SU-DHL-6 (cell line): Measurements from ENCODE around the gene MYH15.
A peak's percentile ranks its signal among the peaks of the same experiment; 100 is the strongest.

Experiments used
- H2AFZ ChIP-seq: fragments of 200-600 bp; sonication (generic); 2 replicates; pipeline ENCODE4 v1.6.1; 2014; ENCODE audit warnings: low read depth, mild to moderate bottlenecking, moderate library complexity, mixed read lengths, antibody characterized with exemption, low read length; ENCODE audit not compliant: severe bottlenecking
- H3F3A ChIP-seq: fragments of 200-600 bp; shearing (Covaris generic); 2 replicates; pipeline ENCODE4 v1.6.0; 2016; ENCODE audit warnings: antibody characterized with exemption, mild to moderate bottlenecking; ENCODE audit not compliant: insufficient read depth
- H3K27ac ChIP-seq: fragments of 200-600 bp; sonication (generic); 2 replicates; pipeline ENCODE4 v1.5.1; 2016; ENCODE audit warnings: low read depth, mild to moderate bottlenecking, low read length, moderate library complexity, mixed read lengths
- H3K27me3 ChIP-seq: fragments of 200-600 bp; sonication (generic), shearing (Covaris generic); 2 replicates; pipeline ENCODE4 v1.6.0; 2014; ENCODE audit warnings: mild to moderate bottlenecking, low read length
- H3K36me3 ChIP-seq: fragments of 200-600 bp; sonication (generic); 2 replicates; pipeline ENCODE4 v1.6.1; 2014; ENCODE audit warnings: mild to moderate bottlenecking, low read length, mixed read lengths
- H3K4me2 ChIP-seq: fragments of 300-600, 200-600 bp; shearing (Covaris generic), sonication (generic); 2 replicates; pipeline ENCODE4 v1.6.0; 2014; ENCODE audit warnings: low read length, low read depth, mild to moderate bottlenecking; ENCODE audit not compliant: poor library complexity, severe bottlenecking
- H3K4me3 ChIP-seq: fragments of 200-600 bp; sonication (generic); 2 replicates; pipeline ENCODE4 v1.5.1; 2014; ENCODE audit warnings: antibody characterized with exemption, low read length, mild to moderate bottlenecking, mixed read lengths; ENCODE audit not compliant: insufficient read depth, poor library complexity, severe bottlenecking
- H3K79me2 ChIP-seq: fragments of 200-600 bp; sonication (generic); 2 replicates; pipeline ENCODE4 v1.6.1; 2014; ENCODE audit warnings: mild to moderate bottlenecking, low read length, moderate library complexity; ENCODE audit not compliant: insufficient read depth
- H3K9ac ChIP-seq: fragments of 200-600 bp; sonication (generic); 2 replicates; pipeline ENCODE4 v1.7.0; 2014; ENCODE audit warnings: mild to moderate bottlenecking, low read length
- H3K9me2 ChIP-seq: fragments of 200-600 bp; sonication (generic); replicated peaks from 2 replicates; pipeline ENCODE4 v1.6.1; 2014; ENCODE audit warnings: low read length; ENCODE audit not compliant: insufficient read depth
- H3K9me3 ChIP-seq: fragments of 200-600 bp; sonication (generic); 2 replicates; pipeline ENCODE4 v1.6.1; 2014; ENCODE audit warnings: low read length, mixed read lengths; ENCODE audit not compliant: insufficient read depth
- H4K20me1 ChIP-seq: fragments of 200-600 bp; sonication (generic); 2 replicates; pipeline ENCODE4 v1.6.1; 2014; ENCODE audit warnings: low read depth, mild to moderate bottlenecking, antibody characterized with exemption, low read length, moderate library complexity, mixed read lengths
- CTCF ChIP-seq: fragments of 200-600 bp; sonication (generic); IDR thresholded peaks from one replicate; pipeline ENCODE4 v1.5.1; 2017; ENCODE audit warnings: antibody characterized with exemption, mild to moderate bottlenecking, low read length, moderate library complexity; ENCODE audit not compliant: insufficient read depth, poor library complexity, severe bottlenecking
- EZH2phosphoT487 ChIP-seq: fragments of 200-600 bp; sonication (generic), shearing (Covaris generic); conservative IDR thresholded peaks from 2 replicates; pipeline ENCODE4 v1.6.1; 2018; ENCODE audit warnings: mild to moderate bottlenecking, antibody characterized with exemption, low read length, moderate library complexity, mixed read lengths

The MYH15 gene

GRCh38 chr3:108491456-108491855 is 18.9 kb downstream of the MYH15 start:
- Histone ChIP-seq H3K79me2 (no peaks in the 10 kb centered on the region), H3K27me3 (no peaks in the 10 kb centered on the region)
- no peak for TF ChIP-seq CTCF
- no peak for TF ChIP-seq EZH2phosphoT487

GRCh38 chr3:108489776-108490175 is 20.6 kb downstream of the MYH15 start:
- Histone ChIP-seq H3K27ac (no peak overlapping the region), H3F3A (no peaks in the 10 kb centered on the region), H3K9me3 (no peaks in the 10 kb centered on the region), H3K9ac (no peak overlapping the region), H3K36me3 (no peaks in the 10 kb centered on the region), H3K79me2 (no peaks in the 10 kb centered on the region), H3K4me2 (no peak overlapping the region), H3K9me2 (no peaks in the 10 kb centered on the region), H2AFZ (no peak overlapping the region), H3K27me3 (no peaks in the 10 kb centered on the region), H4K20me1 (no peaks in the 10 kb centered on the region), H3K4me3 (no peak overlapping the region)
- TF ChIP-seq EZH2phosphoT487 = no peak
- TF ChIP-seq CTCF = peak; percentile 60

More at GRCh38 chr3:108491456-108491855, 18.9 kb downstream of the MYH15 start:
- H3K36me3 ChIP-seq = no peaks in the 10 kb centered on the region
- no peak overlapping the region for H2AFZ ChIP-seq
- no peaks in the 10 kb centered on the region for H4K20me1 ChIP-seq
- no peak overlapping the region for H3K4me3 ChIP-seq
- H3F3A ChIP-seq = no peaks in the 10 kb centered on the region
- H3K4me2 ChIP-seq = no peak overlapping the region
- H3K27ac ChIP-seq = no peak overlapping the region
- H3K9me2 ChIP-seq = no peaks in the 10 kb centered on the region
- no peak overlapping the region for H3K9ac ChIP-seq
- H3K9me3 ChIP-seq = no peaks in the 10 kb centered on the region

DNA sequence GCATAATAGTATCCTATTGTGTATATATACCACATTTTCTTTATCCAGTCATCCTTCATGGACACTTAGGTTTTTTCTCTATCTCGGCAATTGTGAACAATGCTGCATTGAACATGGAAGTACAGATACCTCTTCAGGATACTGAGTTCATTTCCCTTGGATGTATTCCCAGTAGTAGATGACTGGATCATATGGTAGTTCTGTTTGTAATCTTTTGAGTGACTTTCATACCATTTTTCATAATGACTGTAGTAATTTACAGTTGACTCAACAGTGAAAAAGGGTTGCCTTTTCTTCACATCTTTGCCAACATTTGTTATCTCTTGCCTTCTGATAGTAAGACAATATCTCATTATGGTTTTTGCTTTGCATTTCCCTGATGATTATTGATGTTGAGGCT is 21.8 kb downstream of the MYH15 start:
- Histone ChIP-seq H3F3A (no peaks in the 10 kb centered on the region), H3K4me2 (no peak overlapping the region), H2AFZ (no peak overlapping the region)

More for the DNA sequence above, 21.8 kb downstream of the MYH15 start:
- H3K27me3 ChIP-seq = no peaks in the 10 kb centered on the region
- H3K36me3 ChIP-seq = no peaks in the 10 kb centered on the region
- H3K27ac ChIP-seq = no peak overlapping the region
- no peaks in the 10 kb centered on the region for H4K20me1 ChIP-seq
- no peak overlapping the region for H3K4me3 ChIP-seq
- H3K9me2 ChIP-seq = no peaks in the 10 kb centered on the region
- TF ChIP-seq EZH2phosphoT487 (no peak), CTCF (no peak)
- H3K79me2 ChIP-seq = no peaks in the 10 kb centered on the region
- H3K9ac ChIP-seq = no peak overlapping the region
- no peaks in the 10 kb centered on the region for H3K9me3 ChIP-seq
